T-helper 17 cell (primary cell): ENCODE measurements around the gene C20orf204. TPM values are rescaled to one million over a fixed set of nuclear protein-coding genes. Genes with fewer than 3 reads are reported as not detected.

Experiments used
- ATAC-seq: fragments of 150-1000 bp; cut with Tn5 transposase; 2 replicates; pipeline ENCODE4 v1.10.0; 2021; ENCODE audit warnings: mild to moderate bottlenecking, moderate library complexity
- DNase-seq, 3 donors: peaks; one replicate each; pipeline versions ENCODE4 v3.0.0 to v3.0.0-alpha.2; 2020 to 2021
- H3K9me3 ChIP-seq: one replicate; pipeline ENCODE4 v1.7.0; 2013; ENCODE audit warnings: low read length, mild to moderate bottlenecking; ENCODE audit not compliant: control insufficient read depth, poor library complexity, severe bottlenecking
- H3K27ac Mint-ChIP-seq: one replicate; pipeline ENCODE4 v1.8.0; 2022; ENCODE audit warnings: mild to moderate bottlenecking, moderate library complexity, mixed read lengths
- H3K27me3 Mint-ChIP-seq: one replicate; pipeline ENCODE4 v1.8.0; 2022; ENCODE audit warnings: mixed read lengths
- H3K36me3 Mint-ChIP-seq: one replicate; pipeline ENCODE4 v1.8.0; 2022; ENCODE audit warnings: low read depth, mixed read lengths
- H3K4me1 Mint-ChIP-seq: one replicate; pipeline ENCODE4 v1.8.0; 2022; ENCODE audit warnings: mild to moderate bottlenecking, mixed read lengths
- H3K4me3 Mint-ChIP-seq: one replicate; pipeline ENCODE4 v1.8.0; 2022; ENCODE audit warnings: mild to moderate bottlenecking, moderate library complexity, mixed read lengths
- total RNA-seq, 4 donors: library from RNA in 2 of 4; stranded (reverse) in 2 of 4; gene quantifications; one replicate each; pipeline ENCODE4 v1.2.3 and lab custom pipeline; 2022 to 2026

Gene C20orf204
- total RNA-seq, 2 donors from 2014 or later, result 7.8 to 10.4 TPM

- H3K36me3 Mint-ChIP-seq, result peaks cover 6% of the 10 kb centered on the region
- DNase-seq (no peak), ATAC-seq (no peak)
- peak overlapping the region; percentile 71 for H3K4me3 Mint-ChIP-seq
- H3K4me1 Mint-ChIP-seq, result peaks cover 16% of the 10 kb centered on the region
- H3K27ac Mint-ChIP-seq, result no peak overlapping the region
- H3K27me3 Mint-ChIP-seq, result peaks cover 44% of the 10 kb centered on the region
- no peaks in the 10 kb centered on the region for H3K9me3 ChIP-seq
Measured at GRCh38 chr20:64050261-64051032, 14.5 kb downstream of the C20orf204 start.

GRCh38 chr20:64051033-64051452, 15.1 kb downstream of the C20orf204 start:
- peaks cover 6% of the 10 kb centered on the region for H3K36me3 Mint-ChIP-seq
- H3K4me1 Mint-ChIP-seq, result peaks cover 12% of the 10 kb centered on the region
- no peak overlapping the region for H3K27ac Mint-ChIP-seq
- DNase-seq (no peak), ATAC-seq (no peak)
- H3K9me3 ChIP-seq, result no peaks in the 10 kb centered on the region
- peaks cover 41% of the 10 kb centered on the region for H3K27me3 Mint-ChIP-seq
- H3K4me3 Mint-ChIP-seq, result no peak overlapping the region

DNA sequence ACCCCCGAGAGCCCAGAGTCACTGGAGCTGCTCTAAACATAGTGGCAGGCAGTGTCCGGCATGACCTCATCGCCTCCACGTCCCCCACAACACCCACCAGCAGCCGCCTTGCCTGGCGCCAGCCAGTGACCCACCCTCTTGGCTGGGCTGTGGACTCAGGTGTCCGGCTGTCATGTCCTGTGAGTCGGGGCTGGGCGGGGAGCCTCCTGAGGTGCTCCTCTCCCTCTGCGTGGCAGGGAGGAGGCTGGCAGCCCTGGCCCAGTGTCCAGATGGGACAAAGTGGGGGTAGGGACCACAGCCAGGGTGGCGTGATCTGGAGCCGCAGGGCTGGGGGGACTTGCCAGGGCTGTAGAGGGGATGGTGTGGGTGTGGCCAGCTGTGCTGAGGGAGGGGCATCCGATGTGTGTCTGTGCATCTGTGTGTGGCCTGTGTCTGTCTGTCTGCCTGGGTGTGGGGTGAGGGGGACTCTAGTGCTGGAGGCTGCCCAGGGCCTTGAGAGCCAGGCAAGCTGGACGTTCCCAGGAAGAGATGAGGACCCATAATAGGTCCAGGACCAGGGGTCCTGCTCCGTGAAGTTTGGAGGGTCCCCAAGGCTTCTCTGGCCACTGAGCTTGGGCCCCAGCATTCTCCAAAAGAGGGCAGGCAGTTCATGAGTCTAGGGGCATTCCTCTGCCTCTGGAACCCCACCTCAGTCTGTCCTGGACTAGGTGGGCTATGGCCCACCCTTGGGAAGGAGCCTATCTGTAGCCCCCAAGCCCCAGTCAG, 15.8 kb downstream of the C20orf204 start:
- peaks cover 4% of the 10 kb centered on the region for H3K36me3 Mint-ChIP-seq
- ATAC-seq (no peak), DNase-seq (no peak)
- no peak overlapping the region for H3K4me3 Mint-ChIP-seq
- H3K9me3 ChIP-seq, result no peaks in the 10 kb centered on the region
- H3K4me1 Mint-ChIP-seq, result peaks cover 8% of the 10 kb centered on the region
- H3K27me3 Mint-ChIP-seq, result peaks cover 34% of the 10 kb centered on the region
- H3K27ac Mint-ChIP-seq, result no peak overlapping the region

GRCh38 chr20:64052326-64052722, 16.3 kb downstream of the C20orf204 start:
- H3K27me3 Mint-ChIP-seq, result peaks cover 31% of the 10 kb centered on the region
- H3K9me3 ChIP-seq, result no peaks in the 10 kb centered on the region
- no peak overlapping the region for H3K27ac Mint-ChIP-seq
- peaks cover 4% of the 10 kb centered on the region for H3K36me3 Mint-ChIP-seq
- H3K4me3 Mint-ChIP-seq, result no peak overlapping the region
- peaks cover 8% of the 10 kb centered on the region for H3K4me1 Mint-ChIP-seq
- no peak for DNase-seq
- no peak for ATAC-seq

DNA sequence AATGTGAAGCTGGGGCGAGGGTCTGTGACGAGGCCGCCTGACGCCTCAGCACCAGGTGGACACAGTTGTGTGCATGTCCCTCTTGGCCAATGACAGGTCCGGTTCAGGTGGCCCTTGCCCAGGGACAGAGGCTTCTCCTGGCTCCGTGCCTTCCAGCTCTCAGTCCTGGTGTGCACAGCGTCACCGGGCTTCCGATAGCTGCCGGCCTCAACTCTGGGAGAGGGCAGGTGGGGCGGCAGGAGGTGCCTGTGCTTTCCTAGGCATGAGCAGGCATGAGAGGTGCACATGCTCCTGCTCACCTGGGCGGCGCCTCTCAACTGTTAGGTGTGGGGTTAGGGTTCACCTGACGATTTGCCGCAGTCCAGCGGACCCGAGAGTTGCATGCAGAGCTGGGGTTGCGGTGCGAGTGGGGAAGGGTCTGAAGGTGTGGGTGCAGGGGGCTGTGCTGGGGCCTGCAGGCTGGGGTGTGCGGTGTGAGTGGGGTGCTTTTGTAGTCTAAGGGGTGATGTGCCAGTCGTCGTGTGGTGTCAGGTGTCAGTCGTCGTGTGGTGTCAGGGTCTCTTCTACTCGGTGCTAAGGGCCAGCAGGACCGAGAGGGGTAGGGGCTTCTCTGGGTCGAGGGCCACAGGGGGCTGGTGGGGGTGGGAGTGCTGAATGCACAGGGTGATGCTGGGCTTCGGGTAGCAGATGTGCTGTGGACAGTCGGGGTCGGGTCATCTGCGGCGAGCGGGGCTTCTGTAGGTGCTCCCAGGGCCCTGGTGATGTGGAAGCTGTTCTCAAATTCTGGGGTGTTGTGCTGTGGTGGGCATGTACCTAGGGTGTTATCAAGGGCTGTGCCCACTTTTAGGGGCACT, 17.2 kb downstream of the C20orf204 start:
- Mint-ChIP-seq H3K4me1 (peaks cover 14% of the 10 kb centered on the region), H3K36me3 (peaks cover 4% of the 10 kb centered on the region), H3K27me3 (peaks cover 26% of the 10 kb centered on the region), H3K4me3 (no peak overlapping the region), H3K27ac (no peak overlapping the region)
- DNase-seq, result no peak
- no peak for ATAC-seq
- H3K9me3 ChIP-seq, result no peaks in the 10 kb centered on the region

- H3K27me3 Mint-ChIP-seq, result peaks cover 26% of the 10 kb centered on the region
- H3K36me3 Mint-ChIP-seq, result peaks cover 4% of the 10 kb centered on the region
- no peak overlapping the region for H3K27ac Mint-ChIP-seq
- ATAC-seq, result no peak
- DNase-seq, result no peak
- H3K4me1 Mint-ChIP-seq, result peaks cover 15% of the 10 kb centered on the region
- H3K4me3 Mint-ChIP-seq, result no peak overlapping the region
- H3K9me3 ChIP-seq, result no peaks in the 10 kb centered on the region
Measured at GRCh38 chr20:64053841-64054661, 18.1 kb downstream of the C20orf204 start.

GRCh38 chr20:64055396-64055892, 19.5 kb downstream of the C20orf204 start:
- H3K27ac Mint-ChIP-seq, result no peak overlapping the region
- H3K36me3 Mint-ChIP-seq, result peaks cover 4% of the 10 kb centered on the region
- H3K4me3 Mint-ChIP-seq, result no peak overlapping the region
- ATAC-seq (no peak), DNase-seq (no peak)
- H3K9me3 ChIP-seq, result no peaks in the 10 kb centered on the region
- H3K27me3 Mint-ChIP-seq, result peaks cover 26% of the 10 kb centered on the region
- peaks cover 15% of the 10 kb centered on the region for H3K4me1 Mint-ChIP-seq

- peaks cover 2% of the 10 kb centered on the region for H3K36me3 Mint-ChIP-seq
- no peak overlapping the region for H3K27ac Mint-ChIP-seq
- H3K27me3 Mint-ChIP-seq, result peaks cover 20% of the 10 kb centered on the region
- no peak overlapping the region for H3K4me3 Mint-ChIP-seq
- ATAC-seq, result no peak
- H3K9me3 ChIP-seq, result no peaks in the 10 kb centered on the region
- peaks cover 15% of the 10 kb centered on the region for H3K4me1 Mint-ChIP-seq
- no peak for DNase-seq
Measured at GRCh38 chr20:64055893-64056638, 20.1 kb downstream of the C20orf204 start.

GRCh38 chr20:64056639-64056888, 20.6 kb downstream of the C20orf204 start:
- no peak for DNase-seq
- H3K9me3 ChIP-seq, result no peaks in the 10 kb centered on the region
- H3K36me3 Mint-ChIP-seq, result peaks cover 2% of the 10 kb centered on the region
- peaks cover 15% of the 10 kb centered on the region for H3K4me1 Mint-ChIP-seq
- no peak for ATAC-seq
- H3K27ac Mint-ChIP-seq, result no peak overlapping the region
- H3K4me3 Mint-ChIP-seq, result no peak overlapping the region
- peaks cover 18% of the 10 kb centered on the region for H3K27me3 Mint-ChIP-seq

DNA sequence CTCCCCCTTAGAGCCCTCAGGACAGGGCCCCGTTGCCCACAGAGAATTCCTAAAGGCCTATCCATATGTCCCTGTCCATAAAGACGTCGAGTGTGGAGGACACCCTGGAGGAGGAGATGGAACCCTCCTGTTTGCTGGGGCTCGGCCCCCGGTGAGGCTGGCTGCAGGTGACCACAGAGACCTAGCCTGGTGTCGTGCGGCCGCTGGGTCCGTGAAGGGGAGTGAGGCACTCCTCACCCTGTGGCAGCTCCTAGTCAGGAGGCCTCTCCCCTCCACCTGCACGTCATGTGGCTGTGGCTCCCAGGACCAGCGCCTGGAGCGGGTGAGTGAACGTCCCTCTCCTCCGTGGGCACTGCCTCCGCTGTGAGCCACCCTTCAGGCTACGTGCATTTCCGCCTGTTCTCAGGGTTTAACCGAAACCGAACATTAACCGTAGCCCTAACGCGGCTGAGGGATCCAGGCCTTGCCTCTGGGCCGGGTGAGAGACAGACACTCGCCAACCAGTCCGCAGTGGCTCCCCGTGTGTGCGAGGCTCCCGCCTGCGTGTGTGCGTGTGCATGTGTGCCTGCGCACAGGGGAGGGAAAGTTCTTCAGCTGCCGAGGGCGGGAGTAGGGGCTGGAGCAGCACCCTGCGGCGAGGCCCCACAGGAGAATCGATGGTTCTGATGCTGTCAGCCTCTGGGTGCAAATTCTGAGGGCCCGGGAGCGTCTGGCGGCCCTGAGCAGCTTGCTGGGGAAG, 21.1 kb downstream of the C20orf204 start:
- DNase-seq (no peak), ATAC-seq (peak; percentile 53)
- peaks cover 2% of the 10 kb centered on the region for H3K36me3 Mint-ChIP-seq
- no peaks in the 10 kb centered on the region for H3K9me3 ChIP-seq
- H3K27me3 Mint-ChIP-seq, result peaks cover 18% of the 10 kb centered on the region
- H3K4me3 Mint-ChIP-seq, result peak overlapping the region; percentile 81
- H3K4me1 Mint-ChIP-seq, result peaks cover 15% of the 10 kb centered on the region
- H3K27ac Mint-ChIP-seq, result no peak overlapping the region

- peak overlapping the region; percentile 81 for H3K4me3 Mint-ChIP-seq
- H3K27ac Mint-ChIP-seq, result no peak overlapping the region
- H3K27me3 Mint-ChIP-seq, result peaks cover 16% of the 10 kb centered on the region
- H3K36me3 Mint-ChIP-seq, result peaks cover 2% of the 10 kb centered on the region
- DNase-seq (peak; percentile 59 to 77 (median 65)), ATAC-seq (peak; percentile 83)
- peaks cover 16% of the 10 kb centered on the region for H3K4me1 Mint-ChIP-seq
- no peaks in the 10 kb centered on the region for H3K9me3 ChIP-seq
Measured at GRCh38 chr20:64057628-64058498, 21.9 kb downstream of the C20orf204 start.
